Psoas muscle (tissue), 8 donors: ENCODE data around the gene PIF1. TPM values are rescaled to one million over a fixed set of nuclear protein-coding genes. Genes with fewer than 3 reads are reported as not detected.

Experiments used
- ATAC-seq, 4 donors: fragments of 200-7000 bp; cut with Tn5 transposase; one replicate each; pipeline ENCODE4 v1.9.1; 2020; ENCODE audit warnings: moderate library complexity in 3 of 4, mild to moderate bottlenecking in 2 of 4
- DNase-seq, 2 donors: peaks; one replicate each; pipeline ENCODE4 v3.0.0-alpha.2; 2020
- H3K27ac ChIP-seq: fragments of 200-600 bp; one replicate; pipeline ENCODE4 v1.8.0; 2022
- H3K27me3 ChIP-seq, 3 donors: fragments of 200-600 bp in 1 of 3; one replicate each; pipeline versions ENCODE4 v1.6.1 to v1.8.0; 2013 to 2022; ENCODE audit warnings: low read length in 2 of 3, mild to moderate bottlenecking in 2 of 3, moderate library complexity in 1 of 3; ENCODE audit not compliant: insufficient read depth in 3 of 3
- H3K36me3 ChIP-seq, 2 donors: fragments of 200-600 bp in 1 of 2; one replicate each; pipeline versions ENCODE4 v1.6.1 to v1.8.0; 2013 to 2022; ENCODE audit warnings: low read depth in 1 of 2, mild to moderate bottlenecking in 1 of 2, moderate library complexity in 1 of 2; ENCODE audit not compliant: insufficient read depth in 1 of 2
- H3K4me1 ChIP-seq: fragments of 200-600 bp; one replicate; pipeline ENCODE4 v1.8.0; 2022
- H3K4me3 ChIP-seq: fragments of 200-600 bp; one replicate; pipeline ENCODE4 v1.8.0; 2022; ENCODE audit warnings: mild to moderate bottlenecking
- H3K9me3 ChIP-seq: fragments of 200-600 bp; one replicate; pipeline ENCODE4 v1.8.0; 2022
- CTCF ChIP-seq: fragments of 200-600 bp; IDR thresholded peaks from one replicate; pipeline ENCODE4 v1.8.0; 2022; ENCODE audit warnings: antibody characterized with exemption
- WGBS, 3 donors: extraction: QIAGEN DNeasy Blood & Tissue Kit; methylation state at CpG; one replicate each; pipeline versions ENCODE4 v1.1.6 to v1.1.7; 2013; 5-methylcytosine and 5-hydroxymethylcytosine counted together
- intact Hi-C, 2 donors: fragments of 100-400 bp; cut with DNase I; formaldehyde crosslinking; loops; one replicate each; pipeline versions ENCODE4 v1.11.0 to v1.14.2; 2022
- polyA plus RNA-seq, 3 donors: library from polyadenylated mRNA; stranded (reverse); fragments of 200-250 nt; gene quantifications; one replicate each; pipeline ENCODE4 v1.2.3, GENCODE V29; 2013
- total RNA-seq, 4 donors: library from RNA; stranded (reverse); fragmentation: NEBNext Ultra II Directional in 2 of 4; extraction: Animal tissue kit (Norgen Biotek cat#: 25700) in 2 of 4; gene quantifications; one replicate each; pipeline versions ENCODE4 v1.2.1 to v1.2.4, GENCODE V29; 2021 to 2023
- donor health status: healthy with polysubstance abuse.
- donor health status: DM: no; HTN: no; CAD: no; lungs with moderate emphysema.
- donor health status: Bipolar disorder and iron deficiency.
- donor health status: healthy.
- donor health status: DM: yes; HTN: yes; CAD: no.
- donor health status: DM: no; HTN: no; CAD: no.
- donor health status: DM: no; HTN: no; CAD: no.
- donor health status: DM: yes; HTN: yes; CAD: no.

Gene PIF1
- total and polyA plus RNA-seq, 7 donors: 0.24 to 0.52 (median 0.36) TPM

GRCh38 chr15:64783796-64784195 lies 41.7 kb downstream of the PIF1 start:
- Histone ChIP-seq H3K9me3 (no peaks in the 10 kb centered on the region), H3K4me3 (no peak overlapping the region), H3K27ac (no peak overlapping the region), H3K27me3 (no peaks in the 10 kb centered on the region), H3K36me3 (no peaks in the 10 kb centered on the region), H3K4me1 (no peaks in the 10 kb centered on the region)
- DNase-seq (no peak), ATAC-seq (no peak)
- TF ChIP-seq CTCF: no peak
- intact Hi-C loops: no loop called here
- 93 to 95% (median 94%) methylated on average over 4 of the region's 4 CpGs for WGBS, 3 donors

GRCh38 chr15:64782751-64783150 lies 42.7 kb downstream of the PIF1 start:
- DNase-seq (no peak), ATAC-seq (no peak)
- H3K27ac ChIP-seq: no peak overlapping the region
- H3K4me1 ChIP-seq: no peaks in the 10 kb centered on the region
- no peaks in the 10 kb centered on the region for H3K9me3 ChIP-seq
- no peaks in the 10 kb centered on the region for H3K27me3 ChIP-seq
- no peaks in the 10 kb centered on the region for H3K36me3 ChIP-seq
- WGBS, 3 donors: 69 to 77% (median 70%) methylated on average over 5 of the region's 5 CpGs
- H3K4me3 ChIP-seq: no peak overlapping the region
- intact Hi-C loops: no loop called here
- no peak for TF ChIP-seq CTCF

- ATAC-seq (no peak), DNase-seq (no peak)
- intact Hi-C loops: no loop called here
- Histone ChIP-seq H3K4me1 (no peaks in the 10 kb centered on the region), H3K27ac (no peak overlapping the region), H3K36me3 (no peaks in the 10 kb centered on the region), H3K4me3 (no peak overlapping the region), H3K27me3 (peaks cover 0 to 11% (median 3%) of the 10 kb centered on the region in 3 donors), H3K9me3 (no peaks in the 10 kb centered on the region)
- 87 to 94% (median 92%) methylated on average over 6 of the region's 6 CpGs for WGBS, 3 donors
- no peak for TF ChIP-seq CTCF
These were observed 44.1 kb downstream of the PIF1 start for GRCh38 chr15:64781299-64781698.

- H3K27me3 ChIP-seq: peaks cover 0 to 17% (median 9%) of the 10 kb centered on the region in 3 donors
- H3K4me1 ChIP-seq: no peaks in the 10 kb centered on the region
- WGBS, 3 donors: 80 to 85% (median 84%) methylated on average over 8 of the region's 8 CpGs
- no peak overlapping the region for H3K27ac ChIP-seq
- H3K9me3 ChIP-seq: no peaks in the 10 kb centered on the region
- intact Hi-C loops: no loop called here
- TF ChIP-seq CTCF: no peak
- no peaks in the 10 kb centered on the region for H3K36me3 ChIP-seq
- ATAC-seq (no peak), DNase-seq (no peak)
- no peak overlapping the region for H3K4me3 ChIP-seq
These were observed 44.8 kb downstream of the PIF1 start for GRCh38 chr15:64780600-64781156.

- no peak for TF ChIP-seq CTCF
- Histone ChIP-seq H3K27ac (no peak overlapping the region), H3K27me3 (peaks cover 0 to 23% (median 11%) of the 10 kb centered on the region in 3 donors), H3K36me3 (no peaks in the 10 kb centered on the region), H3K4me3 (no peak overlapping the region), H3K9me3 (no peaks in the 10 kb centered on the region), H3K4me1 (no peaks in the 10 kb centered on the region)
- ATAC-seq (no peak), DNase-seq (no peak)
- intact Hi-C loops: no loop called here
- WGBS, 3 donors: 93 to 95% (median 93%) methylated on average over 1 of the region's 1 CpG
These were observed 45.8 kb downstream of the PIF1 start for GRCh38 chr15:64779630-64780029.
